ENCODE results near the gene AACS. TPM values are rescaled to one million over a fixed set of nuclear protein-coding genes. Genes with fewer than 3 reads are reported as not detected.
"Not testable (repeated sequence)": the region's sequence is repeated elsewhere in the genome, so short reads cannot be mapped to it uniquely, and the experiment has no call there.

AACS gene
- total RNA-seq, 2 experiments from 2014 or later: 19.4 to 19.5 TPM

DNA sequence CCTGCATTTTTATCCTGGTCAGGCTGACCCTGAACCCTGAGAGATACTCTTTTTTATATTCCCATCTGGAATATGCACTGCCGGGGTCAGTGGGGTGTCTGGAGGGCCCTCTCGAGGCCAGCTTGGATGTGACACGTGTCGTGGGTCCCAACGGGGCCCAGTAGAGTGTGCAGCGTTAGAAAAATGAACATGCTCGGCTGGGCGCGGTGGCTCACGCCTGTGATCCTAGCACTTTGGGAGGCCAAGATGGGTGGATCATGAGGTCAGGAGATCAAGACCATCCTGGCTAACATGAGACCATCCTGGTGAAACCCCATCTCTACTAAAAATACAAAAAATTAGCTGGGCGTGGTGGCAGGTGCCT is 76.0 kb downstream of the AACS start:
- CTCF ChIA-PET, POLR2A ChIA-PET: not testable (repeated sequence)

DNA sequence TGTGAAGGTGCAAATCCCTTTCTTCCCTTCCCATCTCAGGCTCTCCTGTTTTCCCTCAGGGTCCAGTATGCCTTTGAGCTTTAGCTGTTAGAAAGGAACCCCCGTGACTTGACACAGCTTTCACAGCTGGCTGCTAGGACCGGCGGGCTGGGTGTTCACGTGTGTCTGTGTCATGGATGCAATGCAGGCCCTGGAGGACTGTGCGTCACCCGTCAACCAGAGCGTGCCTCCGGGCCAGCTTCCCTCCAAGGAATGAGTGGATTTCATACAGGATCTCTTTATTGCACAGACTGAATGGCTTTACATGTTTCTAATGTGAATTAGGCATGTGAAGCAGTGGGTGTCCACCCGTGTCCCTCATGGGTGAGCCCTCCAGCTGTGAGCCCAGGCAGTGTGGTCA is 77.4 kb downstream of the AACS start:
- ChIA-PET CTCF (no interaction called here), POLR2A (no interaction called here)

DNA sequence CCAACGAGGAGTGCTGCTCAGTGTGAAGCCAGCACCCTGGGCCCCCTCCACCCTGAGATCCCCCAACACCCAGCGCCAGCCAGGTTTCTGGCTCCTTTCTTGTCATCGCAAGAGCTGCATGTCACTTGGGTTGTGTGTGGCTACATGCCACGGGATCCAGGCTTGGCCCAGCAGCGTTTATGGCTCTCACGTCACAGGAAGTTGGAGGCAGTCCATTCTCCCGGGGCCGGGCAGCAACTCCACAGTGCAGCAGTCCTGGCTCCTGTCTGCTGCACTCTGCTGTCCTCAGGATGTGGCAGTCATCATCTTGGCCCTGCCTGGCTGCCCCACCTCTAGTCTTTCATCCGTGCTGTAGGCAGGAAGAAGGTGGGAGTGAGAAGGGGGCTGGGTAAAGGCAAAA is 78.3 kb downstream of the AACS start:
- ChIA-PET POLR2A (no interaction called here), CTCF (no interaction called here)

DNA sequence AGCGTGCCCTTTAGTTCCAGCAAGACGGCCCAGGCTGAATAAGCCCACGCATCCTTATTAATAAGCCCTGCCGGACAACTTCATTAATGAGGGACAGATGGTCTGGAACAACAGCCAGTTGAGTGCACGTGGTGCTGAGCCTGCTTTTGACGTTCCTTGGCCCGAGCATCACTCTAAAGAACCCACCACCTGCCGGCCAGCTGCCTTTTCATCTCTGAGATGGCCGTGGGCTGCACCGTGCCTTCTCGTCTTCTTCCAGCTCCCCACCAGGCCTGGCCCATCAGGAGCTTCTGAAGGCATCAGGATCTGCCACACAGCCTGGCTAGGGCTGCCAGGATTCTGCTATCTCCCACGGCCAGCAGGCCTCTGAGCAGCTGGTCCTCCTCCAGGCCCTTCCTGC is 80.0 kb downstream of the AACS start:
- ChIA-PET CTCF (no interaction called here), POLR2A (no interaction called here)

DNA sequence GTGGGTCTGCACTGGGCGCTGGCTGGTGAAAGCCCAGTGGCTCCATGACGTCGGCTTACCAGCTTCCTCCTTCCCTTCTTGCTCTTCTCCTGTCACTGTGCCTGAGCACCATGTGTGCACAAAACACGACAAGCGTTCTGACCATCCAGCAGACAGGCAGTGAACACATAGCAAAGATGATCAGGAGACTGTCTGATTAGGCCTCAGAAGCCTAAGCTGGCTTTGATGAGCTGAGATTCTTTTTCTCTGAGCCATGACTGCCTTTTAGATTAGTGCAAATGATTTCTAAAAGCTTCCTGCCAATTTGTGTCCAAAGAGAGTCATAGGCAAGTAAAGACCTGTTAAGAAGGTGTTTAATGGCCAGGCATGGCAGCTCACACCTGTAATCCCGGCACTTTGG is 83.1 kb downstream of the AACS start:
- POLR2A ChIA-PET: interaction anchor here (0.7 kb wide), 1 partner anchor 66 kb away, joined by 3 read pairs; no protein-coding TSS in a partner anchor
- CTCF ChIA-PET: no interaction called here

DNA sequence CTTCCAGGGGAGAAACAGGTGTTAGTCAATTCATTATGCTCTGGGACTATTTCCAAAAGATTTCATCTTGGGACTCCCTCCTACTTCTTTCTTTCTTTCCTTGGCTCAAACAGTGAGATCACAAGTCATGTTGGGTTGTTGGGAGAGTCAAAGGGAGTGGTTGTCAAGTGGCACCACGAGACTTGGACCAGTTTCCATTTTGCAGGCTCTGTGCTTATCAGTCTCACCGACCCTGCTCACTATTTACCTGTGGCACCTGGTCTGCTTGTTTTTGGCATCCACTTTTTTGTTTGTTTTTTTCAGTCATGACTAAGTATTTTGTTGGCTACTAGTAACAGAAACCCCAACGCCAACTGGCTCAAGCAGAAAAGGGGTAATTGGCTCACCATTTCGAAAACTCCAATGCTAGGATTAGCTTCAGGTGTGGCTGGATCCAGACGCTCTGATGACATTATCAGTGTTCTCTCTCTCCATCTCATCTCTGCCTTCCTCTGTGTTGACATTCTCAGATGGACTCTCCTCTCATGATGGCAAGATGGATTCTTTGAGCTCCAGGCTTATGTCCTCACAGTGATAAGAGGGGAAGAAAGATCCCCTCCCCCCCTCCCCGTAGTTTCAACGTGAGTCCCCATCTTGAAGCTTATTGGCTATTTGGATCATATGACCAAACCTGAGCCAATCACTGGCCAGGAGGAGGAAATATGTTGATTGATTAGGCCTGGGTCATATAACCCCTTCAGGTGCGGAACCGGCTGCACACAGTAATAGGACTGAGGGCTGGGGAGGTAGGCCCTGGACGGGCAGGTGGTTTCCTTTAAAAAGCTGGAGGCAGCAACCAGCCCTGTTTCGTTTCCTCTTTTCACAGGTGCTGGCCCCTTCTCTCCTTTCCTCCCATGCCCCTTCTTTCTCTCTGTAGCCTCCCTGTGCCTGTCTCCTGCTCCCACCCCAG is 84.2 kb downstream of the AACS start:
- ChIA-PET POLR2A (no interaction called here), CTCF (no interaction called here)

DNA sequence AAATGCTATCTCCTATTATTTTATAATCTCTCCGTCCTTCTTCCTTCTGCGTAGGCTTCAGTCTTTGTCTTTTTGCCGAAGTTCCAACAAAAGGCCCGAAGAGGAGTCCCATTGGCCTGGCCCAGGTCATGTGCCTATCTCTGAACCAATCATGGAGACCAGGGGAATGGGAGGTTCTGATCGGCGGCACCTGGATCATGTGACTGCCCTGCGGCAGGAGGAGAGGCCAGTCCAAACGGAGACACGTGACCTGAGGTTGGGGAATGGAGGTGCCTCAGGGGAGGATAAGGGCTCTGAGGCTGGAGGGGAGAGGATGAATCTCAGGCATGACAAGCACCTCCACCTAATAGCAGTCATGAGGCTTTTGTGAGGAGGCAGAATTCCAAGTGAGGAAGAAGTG is 86.0 kb downstream of the AACS start:
- POLR2A ChIA-PET: no interaction called here
- CTCF ChIA-PET: no interaction called here

DNA sequence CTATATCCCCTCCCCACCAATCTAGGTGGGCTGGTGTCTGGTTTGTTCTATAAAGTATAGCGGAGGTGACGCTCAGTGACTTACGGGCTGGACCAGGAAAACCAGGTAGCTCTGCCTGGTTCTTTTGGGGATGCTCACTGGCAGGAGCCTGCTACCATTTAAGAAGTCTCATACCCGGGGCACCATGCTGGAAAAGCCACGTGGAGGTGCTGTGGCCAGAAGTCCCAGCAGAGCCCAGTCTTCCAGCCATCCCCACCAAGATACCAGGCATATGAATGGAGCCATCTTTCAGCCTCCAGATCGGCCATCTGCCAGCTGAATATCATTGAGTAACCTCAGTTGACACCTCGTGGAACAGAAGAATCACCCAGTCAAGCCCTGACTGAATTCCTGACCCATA is 87.2 kb downstream of the AACS start:
- ChIA-PET POLR2A (no interaction called here), CTCF (interaction anchor here (0.7 kb wide), 1 partner anchor 1580 kb away, joined by 3 read pairs; no protein-coding TSS in a partner anchor)

DNA sequence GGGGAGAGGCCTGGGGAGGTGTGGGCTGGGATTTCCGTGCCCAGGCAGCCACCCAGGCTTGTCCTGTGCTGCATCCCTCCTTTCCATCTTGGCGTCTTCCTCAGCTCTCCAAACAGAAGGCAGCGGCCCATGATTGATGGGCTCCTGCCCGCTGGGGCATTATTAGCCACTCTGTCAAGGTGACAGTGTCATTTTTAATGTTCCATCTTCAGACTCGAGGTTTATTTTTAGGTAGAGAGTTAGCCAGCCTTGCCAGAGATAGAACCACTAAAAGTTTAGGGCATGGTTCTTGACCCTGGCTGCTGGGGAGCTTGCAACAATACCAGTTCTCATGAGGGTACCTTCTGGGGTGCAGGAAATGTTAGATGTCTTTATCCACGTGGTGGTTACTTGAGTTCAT is 90.1 kb downstream of the AACS start:
- CTCF ChIA-PET: interaction anchor here (0.6 kb wide), 1 partner anchor 1617 kb away, joined by 4 read pairs; no protein-coding TSS in a partner anchor
- POLR2A ChIA-PET: no interaction called here

DNA sequence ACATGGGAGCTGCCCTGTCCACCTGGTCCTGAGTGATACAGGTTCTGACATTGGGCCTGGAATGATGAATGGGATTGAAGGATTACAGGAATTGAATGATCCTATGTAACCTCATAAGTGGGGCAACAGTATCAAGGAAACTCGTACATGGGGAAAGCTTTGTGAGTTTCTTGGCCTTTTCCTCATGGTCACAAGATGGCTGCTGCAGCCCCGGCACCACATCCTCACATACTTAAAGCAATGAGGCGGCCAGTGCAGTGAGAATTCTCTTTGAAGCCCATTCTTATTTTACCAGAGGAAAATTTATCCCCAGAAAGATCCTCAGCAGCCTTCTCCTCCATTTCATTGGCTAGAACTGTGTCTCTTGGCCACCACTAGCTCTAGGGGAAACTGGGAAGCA is 91.9 kb downstream of the AACS start:
- CTCF ChIA-PET: no interaction called here
- POLR2A ChIA-PET: no interaction called here

DNA sequence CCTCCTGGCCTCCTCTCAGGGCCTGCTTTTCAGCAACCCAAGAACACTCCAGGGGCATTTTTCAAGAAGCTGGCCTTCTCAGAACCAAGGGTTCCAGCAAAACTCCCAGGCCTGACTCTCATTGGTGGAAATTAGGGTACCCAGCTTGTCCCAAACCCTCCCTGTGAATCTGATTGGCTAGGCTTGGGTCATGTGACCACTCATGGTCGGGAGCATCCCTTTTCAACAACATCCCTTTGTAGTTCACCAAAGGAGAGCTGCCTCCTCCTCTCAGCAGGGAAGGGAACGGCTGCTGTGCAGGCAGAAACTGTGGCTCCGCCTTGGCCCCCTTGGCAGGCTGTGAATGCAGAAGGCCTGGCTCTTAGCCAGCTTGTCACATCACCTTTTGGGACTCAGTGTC is 94.5 kb downstream of the AACS start:
- ChIA-PET CTCF (no interaction called here), POLR2A (no interaction called here)

DNA sequence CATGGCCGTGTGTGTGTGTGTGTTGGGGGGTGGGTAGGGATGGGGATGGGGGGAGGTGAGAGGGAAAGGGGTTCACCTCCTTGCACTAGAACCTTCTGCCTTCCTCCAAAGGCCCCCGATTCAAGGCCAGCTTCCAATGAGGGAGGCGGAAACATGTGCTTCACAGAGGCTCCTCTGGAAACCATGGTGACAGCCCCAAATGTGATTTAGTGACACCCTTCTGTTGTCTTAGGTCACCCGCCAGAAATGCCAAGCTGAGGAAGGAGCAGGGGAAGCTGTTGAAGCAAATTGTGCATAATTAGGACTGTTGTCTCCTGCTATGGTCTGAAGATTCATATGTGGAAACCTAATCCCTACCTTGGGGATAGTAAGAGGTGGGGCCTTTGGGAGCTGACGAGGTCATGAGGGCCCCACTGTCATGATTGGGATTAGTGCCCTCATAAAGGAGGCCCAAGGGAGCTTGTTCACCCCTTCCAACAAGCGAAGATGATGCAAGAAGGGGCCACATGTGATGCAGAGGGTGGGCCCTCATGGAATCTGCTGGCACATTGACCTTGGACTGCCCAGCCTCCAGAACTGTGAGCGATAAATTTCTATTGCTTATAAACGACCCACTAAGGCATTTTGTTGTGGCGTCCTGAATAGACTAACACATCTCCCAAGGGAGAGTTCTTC is 95.2 kb downstream of the AACS start:
- CTCF ChIA-PET: no interaction called here

DNA sequence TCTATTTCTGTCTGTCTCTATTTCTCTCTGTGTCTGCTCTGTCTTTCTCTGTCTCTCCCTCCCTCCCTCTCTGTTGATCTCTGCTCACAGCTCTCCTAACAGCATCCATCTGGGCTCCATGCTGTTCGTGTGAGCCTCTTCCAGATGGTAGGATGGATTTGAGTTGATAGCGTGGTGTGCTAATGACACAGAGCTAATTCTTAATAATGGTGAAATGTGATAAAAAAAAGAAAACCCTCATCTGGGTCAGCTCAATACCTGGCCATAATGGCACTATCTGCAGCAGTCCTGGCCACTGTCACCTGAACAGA is 96.4 kb downstream of the AACS start:
- POLR2A ChIA-PET: no interaction called here
- CTCF ChIA-PET: no interaction called here

More for the DNA sequence above, 95.2 kb downstream of the AACS start:
- POLR2A ChIA-PET: no interaction called here

DNA sequence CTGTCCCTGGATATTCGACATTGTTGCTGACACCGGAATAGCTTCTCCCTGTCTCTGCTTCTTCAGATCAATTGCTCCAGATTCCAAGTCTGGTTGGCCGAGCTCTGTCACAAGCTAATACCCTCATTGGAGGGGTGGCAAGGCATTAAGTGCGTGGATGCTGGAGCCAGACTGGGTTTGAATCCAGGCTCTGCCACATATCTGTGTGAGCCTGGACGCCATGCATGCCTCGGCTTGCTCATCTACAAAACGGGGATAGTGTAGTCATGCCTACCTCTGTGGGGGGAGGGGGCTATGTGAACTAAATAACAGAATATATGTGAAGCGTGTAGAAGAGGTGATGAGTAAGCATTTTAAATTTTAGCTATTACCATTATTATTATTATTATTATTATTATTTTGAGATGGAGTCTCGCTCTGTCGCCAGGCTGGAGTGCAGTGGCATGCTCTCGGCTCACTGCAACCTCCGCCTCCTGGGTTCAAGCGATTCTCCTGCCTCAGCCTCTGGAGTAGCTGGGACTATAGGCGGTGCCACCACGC is 97.3 kb downstream of the AACS start:
- CTCF ChIA-PET: no interaction called here
- POLR2A ChIA-PET: no interaction called here

DNA sequence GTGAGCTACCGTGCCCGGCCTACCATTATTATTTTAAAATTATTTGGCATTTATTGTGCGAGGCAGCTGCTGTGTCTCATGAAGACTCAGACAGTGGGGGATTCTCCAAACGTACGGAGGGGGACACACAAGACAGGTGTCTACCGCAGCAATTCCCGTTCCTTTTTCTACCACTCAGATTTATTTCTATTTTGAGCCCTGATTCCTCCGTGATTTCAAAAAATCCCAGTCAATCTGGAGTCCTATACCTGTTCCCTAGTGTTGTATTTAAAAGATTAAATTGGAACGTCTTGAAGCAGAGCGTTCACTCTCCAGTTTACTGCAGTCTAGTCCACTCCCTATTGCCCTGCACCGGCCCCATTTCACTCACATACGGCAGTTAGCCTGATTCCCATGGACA is 97.9 kb downstream of the AACS start:
- POLR2A ChIA-PET: no interaction called here
- CTCF ChIA-PET: no interaction called here

DNA sequence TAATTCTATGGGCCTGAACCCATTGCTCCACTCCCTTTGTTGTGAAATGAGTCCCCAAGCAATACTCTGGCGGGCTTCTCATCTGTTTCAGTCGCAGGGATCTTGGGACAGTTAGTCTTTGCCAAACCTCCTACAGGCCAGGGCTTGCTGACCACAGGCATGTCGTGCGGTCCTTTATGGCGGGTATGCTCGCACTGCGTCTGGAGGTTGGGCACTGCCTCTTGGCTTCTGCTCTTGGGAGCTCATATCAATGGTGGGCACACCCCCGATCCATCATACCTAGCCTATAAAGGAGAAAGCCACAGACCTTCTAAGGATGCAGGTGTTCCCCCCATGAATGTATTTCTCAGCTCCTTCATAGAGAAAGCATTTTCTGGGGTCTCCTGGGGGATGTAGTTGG is 99.3 kb downstream of the AACS start:
- POLR2A ChIA-PET: no interaction called here
- CTCF ChIA-PET: interaction anchor here (1.2 kb wide), 1 partner anchor 18 kb away, joined by 4 read pairs; no protein-coding TSS in a partner anchor

DNA sequence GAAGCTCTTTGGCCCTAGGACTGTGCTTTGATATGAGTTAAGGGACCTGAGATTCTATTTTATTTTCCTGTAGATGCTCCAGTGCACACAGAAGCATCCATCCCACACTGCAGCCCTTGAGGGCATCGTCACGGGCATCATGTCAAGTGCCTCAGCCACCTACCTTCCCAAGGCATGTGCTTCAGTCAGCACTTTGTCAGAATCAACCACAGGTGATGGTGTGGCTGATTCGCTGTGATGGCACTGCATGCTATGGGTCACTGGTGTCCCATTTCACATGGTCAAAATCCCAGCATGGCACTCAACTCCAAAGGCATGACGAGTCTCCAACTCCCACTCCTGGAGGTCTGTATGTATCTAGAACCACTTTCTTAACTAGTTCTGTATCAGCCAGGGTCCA is 100.8 kb downstream of the AACS start:
- ChIA-PET POLR2A (no interaction called here), CTCF (no interaction called here)

DNA sequence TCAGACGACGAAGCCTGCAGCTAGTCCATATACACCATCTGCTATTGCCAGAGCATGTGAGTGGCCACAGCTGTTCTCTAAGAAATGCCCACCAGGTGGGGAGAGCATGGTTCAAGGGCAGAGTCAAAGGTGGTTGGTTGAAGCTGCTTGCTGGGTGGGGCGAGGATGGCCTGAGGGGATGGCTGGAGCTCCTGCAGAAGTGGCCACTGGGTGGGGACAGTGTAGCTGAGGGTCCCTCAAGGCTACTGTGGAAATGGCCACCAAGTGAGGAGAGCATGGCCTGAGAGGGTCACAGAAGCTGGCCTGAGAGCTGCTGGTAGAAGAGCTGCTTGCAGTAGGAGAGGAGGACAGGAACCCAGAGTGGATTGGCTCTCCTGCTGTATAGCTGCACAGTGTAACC is 102.4 kb downstream of the AACS start:
- ChIA-PET POLR2A (no interaction called here), CTCF (interaction anchor here (0.6 kb wide), 1 partner anchor 11 kb away, joined by 3 read pairs; no protein-coding TSS in a partner anchor)

DNA sequence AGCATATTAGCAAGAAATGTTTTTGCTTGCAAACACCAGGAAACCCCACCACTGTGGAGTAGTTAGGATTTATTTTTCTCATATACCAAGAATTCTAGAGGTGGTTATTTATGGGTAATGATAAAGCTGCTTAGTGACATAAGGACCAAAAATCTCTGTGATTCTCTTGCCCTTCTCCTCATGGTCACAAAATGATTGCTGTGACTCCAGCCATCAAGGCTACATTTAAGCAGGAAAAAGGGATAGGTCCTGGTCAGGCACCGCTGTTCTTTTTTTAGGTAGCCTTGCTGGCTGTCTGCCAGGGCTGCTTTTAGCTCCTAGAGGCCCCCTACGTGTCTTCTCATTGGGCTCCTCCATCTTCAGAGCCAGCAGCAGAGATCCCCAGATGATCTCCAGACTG is 104.2 kb downstream of the AACS start:
- ChIA-PET CTCF (no interaction called here), POLR2A (no interaction called here)

DNA sequence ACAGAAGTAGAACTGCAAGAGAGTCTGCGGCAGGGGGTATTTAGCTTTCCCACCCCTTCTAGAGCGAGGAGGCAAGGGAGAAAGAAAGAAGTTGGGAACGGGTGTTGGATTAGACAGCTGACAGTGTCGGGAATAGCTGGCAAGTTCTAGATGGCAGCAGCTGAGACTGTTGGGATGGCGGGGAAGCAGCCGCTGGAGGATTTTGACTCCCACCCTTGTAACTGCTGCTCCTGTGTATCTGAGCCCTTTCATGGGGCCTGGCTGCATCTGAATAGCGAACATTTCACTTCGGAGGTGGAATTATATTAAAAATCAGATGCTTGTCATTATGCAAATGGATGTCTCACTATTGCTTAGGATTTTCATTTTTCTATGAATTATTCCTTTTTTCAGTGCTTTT is 104.6 kb downstream of the AACS start:
- ChIA-PET CTCF (interaction anchor here (1.4 kb wide), 1 partner anchor 14 kb away, joined by 3 read pairs; no protein-coding TSS in a partner anchor), POLR2A (no interaction called here)

DNA sequence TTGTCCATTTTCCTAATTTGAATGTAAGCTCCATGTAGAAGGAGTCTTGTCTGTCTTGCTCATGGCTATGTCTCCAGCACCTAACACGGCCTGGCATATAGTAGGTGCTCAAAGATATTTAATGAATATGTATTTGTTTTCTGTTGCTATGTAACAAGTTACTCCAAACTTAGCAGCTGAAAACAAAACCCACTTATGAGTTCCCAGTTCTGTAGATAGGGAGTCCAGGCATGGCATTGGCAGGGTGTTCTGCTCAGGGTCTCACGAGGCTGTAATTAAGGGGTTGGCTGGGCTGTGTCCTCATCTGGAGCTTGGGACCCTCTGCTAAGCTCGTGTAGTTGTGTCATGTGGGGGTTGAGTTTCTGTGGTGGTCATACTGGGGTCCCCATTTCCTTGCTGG is 106.0 kb downstream of the AACS start:
- ChIA-PET POLR2A (no interaction called here), CTCF (no interaction called here)

Data from activated CD8-positive, alpha-beta memory T cell treated with anti-CD3 and anti-CD28 coated beads for 36 hours (primary cell).